ENCODE results near the gene BEND2.
"Not testable (repeated sequence)": the region's sequence is repeated elsewhere in the genome, so short reads cannot be mapped to it uniquely, and the experiment has no call there.

The BEND2 gene

DNA sequence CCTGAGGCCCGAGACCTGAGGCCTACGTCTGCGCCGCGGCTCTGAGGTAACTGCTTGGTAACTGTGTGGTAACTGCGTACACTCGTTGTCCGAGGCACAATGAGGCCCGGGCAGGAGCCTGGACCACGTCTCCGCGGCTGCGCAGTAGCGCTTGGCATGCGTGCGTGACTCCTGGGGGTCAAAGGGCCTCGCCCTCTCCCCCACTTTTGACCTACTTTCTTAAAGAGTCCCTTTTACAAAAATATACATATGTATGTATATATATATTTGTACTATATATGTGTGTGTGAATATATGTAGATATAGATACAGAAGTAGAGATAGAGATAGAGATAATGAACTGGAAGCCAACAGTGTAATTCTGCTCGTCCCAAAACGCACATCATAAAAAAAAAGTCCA, at the start of gene BEND2:
Gene BEND2 (minus strand): TSS at position 101 of the 400 bp plus-strand sequence. CDS start 136 bp downstream, outside the sequence.
- DNase-seq: no peak

- DNase-seq: no peak
Observed at GRCh38 chrX:18255059-18255458, 34.4 kb upstream of the BEND2 start.

DNA sequence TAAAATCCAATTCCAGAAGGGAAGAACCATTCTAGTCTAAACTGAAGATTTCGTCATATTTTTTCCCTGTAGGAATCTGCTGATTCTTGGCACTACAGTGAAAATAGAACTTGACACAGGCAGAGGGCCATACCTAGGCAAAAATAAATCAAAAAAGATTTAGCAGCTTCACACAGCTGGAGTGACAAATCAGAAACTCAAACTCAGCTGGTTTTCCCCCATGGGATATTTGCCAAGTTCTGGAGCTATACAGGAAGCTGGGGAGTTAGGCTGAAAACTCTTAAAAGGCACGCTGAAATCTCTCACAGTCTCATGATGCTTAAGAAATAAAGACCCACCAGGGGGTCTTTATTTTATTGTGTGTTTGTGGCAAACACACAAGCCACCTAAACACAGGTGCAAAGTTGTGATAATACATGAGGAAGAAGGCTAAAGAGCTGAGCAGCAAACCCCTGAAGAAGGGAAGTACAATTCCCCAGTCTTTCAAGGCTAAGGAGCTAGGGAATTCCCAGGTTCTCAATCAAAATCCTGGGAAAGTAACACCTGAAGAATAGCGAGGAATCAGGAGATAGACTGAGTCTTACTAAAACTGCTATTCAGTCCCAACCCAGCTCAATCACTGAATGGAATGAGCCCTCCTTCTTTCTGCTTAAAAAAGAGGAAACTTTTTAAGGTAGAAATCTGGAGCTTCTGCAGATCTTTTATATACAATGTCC, 32.1 kb upstream of the BEND2 start:
- no peak for DNase-seq

DNA sequence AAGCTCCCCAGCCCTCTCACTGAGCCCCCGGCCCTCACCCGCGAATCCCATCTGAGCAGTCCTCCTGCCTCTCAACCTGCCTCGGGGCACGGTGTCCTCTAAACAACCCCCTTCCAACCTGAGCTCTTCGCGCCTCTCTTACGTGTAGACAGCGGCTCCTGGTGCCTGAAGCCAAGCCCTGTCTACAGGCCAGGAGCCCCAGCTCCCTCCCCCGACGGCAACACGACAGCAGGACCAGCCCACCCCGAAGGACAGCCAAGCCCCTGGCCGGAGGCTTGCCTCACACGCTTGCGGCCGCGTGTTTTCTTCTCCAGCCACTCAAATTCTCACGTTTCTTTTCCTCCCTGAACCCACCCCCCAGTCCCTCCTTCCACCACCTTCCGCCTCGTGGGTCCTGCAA, 9.0 kb upstream of the BEND2 start:
- DNase-seq: not testable (repeated sequence)

DNA sequence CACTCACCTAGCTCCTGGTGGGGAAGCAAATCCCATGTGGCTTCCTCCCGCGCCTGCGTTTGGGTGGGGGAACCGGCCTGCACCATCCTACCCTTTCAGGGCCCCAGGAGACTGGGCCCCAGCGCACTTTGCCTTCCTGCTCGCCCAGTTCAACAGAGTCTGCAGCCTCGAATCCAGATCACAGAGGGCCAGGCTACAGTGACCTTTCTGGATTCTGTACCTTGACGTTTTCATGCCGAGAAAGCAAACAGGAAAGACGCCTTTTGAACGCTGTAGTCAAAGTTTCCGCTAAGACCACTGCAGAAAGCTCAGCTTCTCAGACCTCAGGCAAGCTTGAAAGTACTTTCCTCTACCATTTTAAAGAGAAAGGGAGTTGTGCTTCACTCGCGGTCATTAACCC, 7.4 kb upstream of the BEND2 start:
- no peak for DNase-seq

DNA sequence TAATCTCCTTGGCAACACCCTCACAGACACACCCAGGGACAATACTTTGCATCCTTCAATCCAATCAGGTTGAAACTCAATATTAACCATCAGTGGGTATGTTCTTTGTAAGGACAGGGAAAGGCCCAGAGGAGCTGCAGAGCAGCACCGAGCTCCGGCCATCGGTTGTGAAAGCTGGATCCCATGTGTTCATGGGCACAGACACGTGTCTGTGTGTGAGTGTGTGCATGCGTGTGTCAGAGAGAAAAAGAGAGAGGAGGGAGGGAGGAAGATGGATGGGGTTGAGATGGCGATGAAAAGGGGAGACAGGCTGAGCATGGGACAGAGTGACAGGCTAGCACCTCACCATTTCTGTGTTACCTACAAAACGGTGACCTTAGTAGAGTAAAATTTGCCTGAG, 6.8 kb upstream of the BEND2 start:
- no peak for DNase-seq

DNA sequence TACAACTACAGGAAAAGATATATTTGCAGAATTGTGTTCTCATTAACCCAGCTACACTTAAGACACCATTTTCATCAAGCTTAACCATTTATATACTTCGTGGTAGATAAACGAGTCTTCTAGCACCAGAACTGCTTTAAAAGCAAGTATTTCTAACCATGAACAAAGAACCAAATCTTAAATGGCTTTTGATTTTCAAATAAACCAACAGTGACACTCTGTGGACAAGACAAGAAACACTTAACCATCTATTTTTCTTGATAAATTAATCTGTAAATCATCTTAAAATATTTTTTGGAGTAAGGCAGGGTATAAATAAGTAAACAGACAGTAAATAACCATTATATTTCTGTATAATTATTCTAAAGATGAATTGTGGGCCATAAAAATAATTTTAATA, 10.2 kb downstream of the BEND2 start:
- no peak for DNase-seq

DNA sequence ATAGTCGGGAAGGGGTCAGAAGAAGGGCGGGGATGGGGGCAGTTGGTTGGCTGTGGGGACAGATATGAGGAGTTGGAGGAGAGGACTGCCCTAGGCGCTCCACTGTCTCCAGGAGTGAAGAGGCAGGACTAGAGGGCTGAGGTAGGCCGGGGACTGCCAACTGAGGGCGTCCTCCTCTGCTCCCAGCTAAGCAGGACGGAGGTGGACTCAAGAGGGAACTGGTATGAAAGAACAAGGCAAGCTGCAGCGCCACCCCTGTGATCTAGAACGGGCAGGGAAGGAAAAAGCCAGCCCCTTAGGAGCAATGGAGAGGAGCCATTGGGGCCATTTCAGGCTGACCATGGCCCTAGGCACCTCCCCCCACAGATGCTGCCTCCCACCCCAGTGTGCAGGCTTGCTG, 14.0 kb downstream of the BEND2 start:
- DNase-seq: no peak

DNA sequence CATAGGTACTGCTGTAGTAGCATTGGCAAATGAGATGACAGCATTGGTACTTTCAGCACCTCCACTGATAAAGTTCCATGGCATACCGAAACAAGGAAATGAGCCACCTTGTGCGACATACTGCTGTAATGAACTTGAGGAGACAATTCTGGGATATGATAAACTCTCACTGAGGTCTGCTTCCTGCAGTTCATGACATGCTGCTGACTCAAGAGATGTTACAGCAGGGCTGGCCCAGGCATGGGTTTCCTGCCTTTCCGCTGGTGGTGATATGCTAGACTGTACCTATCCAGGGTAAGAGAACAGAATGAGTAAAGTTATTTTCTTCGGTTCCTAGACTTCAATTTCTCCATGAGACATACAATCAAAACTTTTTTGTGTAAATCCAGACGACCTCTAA, 17.1 kb downstream of the BEND2 start:
- DNase-seq: no peak

DNA sequence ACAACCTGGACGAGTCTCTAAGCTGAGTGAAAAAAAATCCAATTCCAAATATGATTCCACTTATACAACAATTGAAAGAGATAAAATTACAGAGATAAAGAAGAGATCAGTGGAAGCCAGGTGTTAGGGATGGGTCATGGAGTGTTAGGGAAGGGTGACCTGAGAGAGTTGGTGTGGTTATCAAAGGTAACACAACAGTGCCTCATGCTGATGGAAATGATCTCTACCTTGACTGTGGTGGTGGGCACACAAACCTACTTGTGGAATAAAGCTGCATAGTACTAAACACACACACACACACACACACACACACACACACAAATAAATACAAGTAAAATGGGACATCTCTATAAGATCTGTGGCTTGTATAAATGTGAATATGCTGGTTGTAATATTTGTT, 26.0 kb downstream of the BEND2 start:
- no peak for DNase-seq

DNA sequence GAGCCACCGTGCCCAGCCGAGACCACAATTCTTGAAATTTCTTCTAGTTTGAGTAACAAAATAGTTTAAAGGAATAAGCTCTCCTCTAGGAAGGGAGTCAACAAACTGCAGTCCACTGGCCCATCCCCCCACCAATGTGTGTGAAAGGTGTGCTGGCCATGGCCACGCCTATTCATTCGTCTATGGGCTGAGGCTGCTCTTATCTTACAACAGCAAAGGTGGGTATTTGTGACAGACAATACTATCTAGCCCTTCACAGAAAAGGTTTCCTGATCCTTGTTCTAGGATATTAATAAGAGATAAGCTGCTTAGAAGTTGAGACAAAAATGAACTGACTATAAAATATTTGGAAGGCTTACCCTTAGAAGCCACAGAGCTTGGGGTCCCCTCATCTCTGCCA, 41.2 kb downstream of the BEND2 start:
- DNase-seq: no peak

- no peak for DNase-seq
Observed at GRCh38 chrX:18174971-18175370, 45.7 kb downstream of the BEND2 start.

- DNase-seq: no peak
Observed at GRCh38 chrX:18174209-18174608, 46.5 kb downstream of the BEND2 start.

DNA sequence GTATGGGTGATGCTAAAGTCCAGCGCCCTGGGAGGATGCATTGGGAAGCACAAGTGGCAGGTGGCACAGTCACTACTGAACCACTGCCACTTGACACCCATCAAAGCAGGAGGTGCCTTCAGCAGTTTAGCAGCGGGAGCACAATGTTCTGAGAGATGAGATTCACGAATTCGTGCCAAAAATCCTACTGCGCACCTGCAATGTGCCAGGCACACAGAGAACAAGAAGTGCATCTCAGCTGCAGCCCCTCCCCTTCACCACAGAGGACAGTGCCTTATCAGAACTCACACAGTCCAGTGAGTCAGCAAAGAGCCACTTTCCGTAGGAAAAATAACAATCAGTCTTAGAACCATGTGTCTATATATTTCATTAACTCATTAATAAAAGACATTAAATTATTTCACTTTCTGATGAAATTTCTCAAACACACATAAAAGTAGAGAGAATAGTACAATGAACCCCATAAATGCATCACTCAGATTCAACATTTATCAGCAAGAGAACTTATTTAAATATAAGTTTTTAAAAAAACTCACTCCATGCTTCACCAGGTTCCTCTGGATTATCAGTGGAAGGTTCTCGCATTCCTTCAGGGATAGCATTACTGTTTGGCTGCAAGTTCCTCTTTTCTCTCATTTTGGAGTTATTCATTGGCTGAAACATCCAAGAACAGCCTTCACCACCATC, 47.0 kb downstream of the BEND2 start:
- no peak for DNase-seq

DNA sequence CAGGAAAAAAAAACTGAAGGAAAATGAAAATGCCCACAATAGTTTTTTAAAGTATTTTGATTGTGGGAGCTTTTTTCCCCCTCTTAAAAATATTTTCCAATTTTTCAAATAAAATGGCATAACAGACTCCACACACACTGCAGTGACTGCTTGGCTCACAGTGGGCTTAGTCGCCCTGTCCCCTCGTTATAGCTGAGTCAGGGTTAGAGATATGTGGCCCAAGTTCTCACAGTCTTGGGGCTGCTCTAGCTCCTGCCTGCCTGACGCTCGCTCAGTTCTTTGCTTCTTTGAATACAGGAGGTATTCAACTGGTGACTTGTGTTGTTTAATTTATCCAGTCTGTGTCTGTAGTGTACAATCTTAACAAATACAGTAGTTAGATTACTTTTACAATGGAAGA, 47.7 kb downstream of the BEND2 start:
- no peak for DNase-seq

DNA sequence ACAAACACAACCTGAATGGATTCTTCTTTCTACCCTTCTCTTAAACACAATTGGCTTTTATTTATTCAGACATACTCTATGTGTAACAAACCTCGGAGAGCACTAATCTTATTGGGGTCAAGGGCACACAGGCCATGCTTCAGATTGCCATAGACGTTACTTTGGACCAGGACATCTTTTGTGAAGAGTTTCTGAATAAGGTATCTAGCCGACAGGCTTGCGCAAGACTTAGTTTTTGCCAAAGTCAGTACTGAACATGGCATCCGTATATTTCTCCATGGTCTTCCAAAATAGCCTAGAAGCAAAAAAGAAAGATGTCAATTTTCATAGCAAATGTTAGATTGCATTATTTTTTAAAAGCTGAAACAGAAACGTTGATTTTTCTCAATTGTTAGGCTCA, 49.8 kb downstream of the BEND2 start:
- no peak for DNase-seq

DNA sequence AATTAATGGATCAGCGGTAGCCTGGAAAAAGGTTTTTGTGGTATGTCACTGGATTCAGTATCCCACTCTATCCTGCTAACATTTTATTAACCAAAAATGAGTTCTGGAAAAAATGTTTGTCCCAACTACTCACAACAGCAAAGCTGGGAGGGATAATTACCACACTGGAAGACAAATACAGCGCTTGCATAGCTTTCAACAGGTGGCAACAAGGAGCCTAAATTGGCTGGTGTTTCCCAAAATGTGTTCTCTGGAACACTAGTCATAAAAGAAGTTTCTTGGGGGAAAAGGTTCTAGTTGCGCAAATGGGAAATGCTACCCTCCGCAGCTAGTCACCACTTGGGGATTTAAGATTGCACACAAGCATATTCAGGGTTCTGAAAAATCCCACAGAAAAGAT, 54.6 kb downstream of the BEND2 start:
- no peak for DNase-seq

DNA sequence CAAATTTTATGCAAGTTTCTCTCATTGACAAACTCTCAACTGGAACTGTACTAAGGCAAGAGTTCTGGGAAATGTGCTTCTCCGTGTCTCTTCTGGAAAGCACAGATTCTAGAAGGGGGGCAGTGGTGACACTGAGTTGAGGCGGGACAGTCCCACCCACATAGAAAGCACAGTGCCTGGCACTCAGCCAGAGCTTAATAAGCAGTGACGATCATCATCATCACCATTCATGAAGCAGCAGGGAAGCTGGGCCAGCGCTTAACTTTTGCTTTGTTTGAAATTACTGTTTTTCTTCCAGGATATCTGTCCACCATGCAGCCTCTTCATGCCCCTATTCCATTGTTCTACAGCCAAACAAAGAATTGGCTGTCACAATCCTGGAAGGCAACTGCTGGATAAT, 60.3 kb downstream of the BEND2 start:
- no peak for DNase-seq

GRCh38 chrX:18158963-18159362, 61.7 kb downstream of the BEND2 start:
- DNase-seq: no peak

DNA sequence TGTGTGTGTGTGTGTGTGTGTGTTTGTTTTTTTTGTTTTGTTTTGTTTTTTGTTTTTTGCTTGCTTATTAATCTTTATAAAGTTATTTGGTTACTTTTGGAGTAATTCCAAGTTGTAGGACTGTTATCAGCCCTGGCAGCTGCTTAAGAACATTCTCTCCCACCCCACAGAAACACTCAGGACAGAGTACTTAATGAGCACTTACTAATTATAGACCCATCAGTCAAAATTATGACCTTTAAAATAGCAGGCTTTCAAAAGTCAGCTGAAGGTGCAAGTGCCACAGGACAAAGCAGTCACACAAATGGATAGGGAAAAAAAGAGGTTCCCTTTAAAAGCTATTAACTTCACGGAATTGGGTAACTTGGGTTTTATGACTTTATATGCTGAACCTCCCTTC, 69.0 kb downstream of the BEND2 start:
- no peak for DNase-seq

GRCh38 chrX:18151157-18151556, 69.5 kb downstream of the BEND2 start:
- DNase-seq: no peak

- no peak for DNase-seq
Observed at GRCh38 chrX:18149454-18149853, 71.2 kb downstream of the BEND2 start.

DNA sequence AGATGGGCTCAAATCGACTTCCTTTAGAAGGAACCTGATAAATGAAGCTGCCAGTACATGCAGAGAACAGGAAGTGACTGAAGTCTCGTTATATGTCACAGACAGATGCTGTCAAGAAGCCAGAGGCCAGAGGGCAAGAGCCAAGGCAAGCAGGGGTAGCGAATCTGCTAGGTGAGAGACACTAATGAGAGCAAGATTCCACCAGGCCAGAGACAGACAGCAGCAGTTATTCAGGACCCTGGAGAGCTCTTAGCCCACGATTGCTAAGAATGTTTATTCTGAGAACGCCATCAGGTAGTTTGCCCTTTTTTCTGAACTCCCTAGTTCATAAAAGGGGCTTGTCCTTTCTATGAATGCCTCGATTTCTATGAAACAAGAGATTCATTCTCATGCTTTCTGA, 73.7 kb downstream of the BEND2 start:
- no peak for DNase-seq

DNA sequence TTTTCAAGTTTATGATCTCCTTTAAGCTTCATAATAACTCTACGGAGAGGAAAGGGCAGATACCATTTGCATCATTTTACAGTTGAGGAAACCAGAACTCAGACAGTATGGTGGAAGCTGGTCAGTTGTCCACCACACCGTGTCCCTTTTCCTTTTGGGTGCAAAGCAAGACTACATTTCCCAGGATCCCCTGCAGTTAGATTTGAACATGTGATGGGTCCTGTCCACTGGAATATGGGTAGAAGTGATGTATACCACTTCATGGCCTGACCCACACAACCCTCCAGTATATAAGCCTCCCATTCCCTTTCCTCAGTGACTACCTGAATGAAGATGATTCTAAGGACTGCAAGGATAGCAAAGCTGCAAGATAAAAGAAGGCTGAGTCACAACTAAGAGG, 74.7 kb downstream of the BEND2 start:
- no peak for DNase-seq

GRCh38 chrX:18136816-18137215, 83.9 kb downstream of the BEND2 start:
- no peak for DNase-seq

All from activated CD8-positive, alpha-beta memory T cell treated with anti-CD3 and anti-CD28 coated beads for 24 hours (primary cell).